Right cardiac atrium (tissue), 5 donors: ENCODE measurements around the gene TGFBRAP1. TPM values are rescaled to one million over a fixed set of nuclear protein-coding genes. Genes with fewer than 3 reads are reported as not detected.
A peak's percentile ranks its signal among the peaks of the same experiment; 100 is the strongest.

Source experiments
- ATAC-seq, 2 donors: fragments of 200-7000 bp; cut with Tn5 transposase; one replicate each; pipeline versions ENCODE4 v1.8.0 to v1.9.1; 2020; ENCODE audit warnings: moderate library complexity in 2 of 2, mild to moderate bottlenecking in 1 of 2
- DNase-seq, 3 donors: peaks; one replicate each; pipeline ENCODE4 v3.0.0-alpha.2; 2020
- H3K27ac ChIP-seq: one replicate; pipeline ENCODE4 v1.5.1; 2013; ENCODE audit warnings: mild to moderate bottlenecking, low read length, control low read depth, moderate library complexity
- H3K27me3 ChIP-seq: one replicate; pipeline ENCODE4 v1.6.1; 2013; ENCODE audit not compliant: control insufficient read depth, insufficient read depth
- H3K4me1 ChIP-seq: one replicate; pipeline ENCODE4 v1.6.1; 2013; ENCODE audit warnings: low read length; ENCODE audit not compliant: control insufficient read depth, insufficient read depth
- H3K4me3 ChIP-seq: one replicate; pipeline ENCODE4 v1.5.1; 2013; ENCODE audit warnings: low read length, control low read depth
- H3K9me3 ChIP-seq: one replicate; pipeline ENCODE4 v1.6.1; 2013; ENCODE audit warnings: low read length; ENCODE audit not compliant: control insufficient read depth
- WGBS: extraction: QIAGEN DNeasy Blood & Tissue Kit; methylation state at CpG from one replicate; pipeline ENCODE4 v1.1.7; 2013; 5-methylcytosine and 5-hydroxymethylcytosine counted together
- intact Hi-C, 4 donors: fragments of 100-400 bp; cut with DNase I; formaldehyde crosslinking; loops; one replicate each; pipeline versions ENCODE4 v1.11.0 to v1.14.0; 2022 to 2023
- long read RNA-seq, 4 donors: library from polyadenylated mRNA; unstranded; transcript quantifications; one replicate each; pipeline ENCODE4 v2.0.0, GENCODE V29; 2020 to 2021
- polyA plus RNA-seq: library from polyadenylated mRNA; stranded (reverse); fragments of 200-250 nt; gene quantifications from one replicate; pipeline ENCODE4 v1.2.3, GENCODE V29; 2013
- total RNA-seq, 4 donors: library from RNA; stranded (reverse); fragmentation: NEBNext Ultra II Directional; extraction: Animal tissue kit (Norgen Biotek cat#: 25700); gene quantifications; one replicate each; pipeline ENCODE4 v1.2.1, GENCODE V29; 2021
- donor health status: healthy with polysubstance abuse.
- donor health status: DM: no; HTN: yes; CAD: no.
- donor health status: DM: no; HTN: no; CAD: no.
- donor health status: DM: no; HTN: yes; CAD: no; lungs with severe emphysema.
- donor health status: DM: yes; HTN: yes; CAD: no.

TGFBRAP1 gene
- total RNA-seq (10 to 100 TPM in 3 of 4 donors, 1 to 10 TPM in 1; 9.9 to 12.5 (median 11.8) TPM), polyA plus RNA-seq (3.6 TPM)
- long read RNA-seq, donor 1, full-length matches to known transcripts, result 15 of 44 reads
- long read RNA-seq, donor 1, partial matches to known transcripts, result 8 of 44 reads
- long read RNA-seq, donor 1, other reads (novel, unspliced or antisense), result 21 of 44 reads
- long read RNA-seq, donor 2, full-length matches to known transcripts, result 10 of 23 reads
- long read RNA-seq, donor 2, partial matches to known transcripts, result 4 of 23 reads
- long read RNA-seq, donor 2, other reads (novel, unspliced or antisense), result 9 of 23 reads
- long read RNA-seq, donor 3, full-length matches to known transcripts, result 5 of 11 reads
- long read RNA-seq, donor 3, partial matches to known transcripts, result 4 of 11 reads
- long read RNA-seq, donor 3, other reads (novel, unspliced or antisense), result 2 of 11 reads
- long read RNA-seq, donor 4, full-length matches to known transcripts, result 6 of 19 reads
- long read RNA-seq, donor 4, partial matches to known transcripts, result 3 of 19 reads
- long read RNA-seq, donor 4, other reads (novel, unspliced or antisense), result 10 of 19 reads

- intact Hi-C loops, result no loop called here
- Histone ChIP-seq H3K4me1 (no peaks in the 10 kb centered on the region), H3K9me3 (no peaks in the 10 kb centered on the region), H3K27me3 (no peaks in the 10 kb centered on the region), H3K27ac (peak within 1 kb of the TSS; percentile 55), H3K4me3 (peak within 1 kb of the TSS; percentile 92)
- ATAC-seq (peak; percentile 88 to 89), DNase-seq (peak; percentile 62 to 86 (median 81))
- WGBS, result 2% methylated on average over 101 of the region's 101 CpGs
Measured at GRCh38 chr2:105329561-105330495, at the start of gene TGFBRAP1. Gene TGFBRAP1, minus strand, starts transcription at chr2:105329735. Its CDS starts 21,434 bp downstream, at chr2:105308301.

GRCh38 chr2:105378921-105379383 is 49.4 kb upstream of the TGFBRAP1 start:
- ATAC-seq, result no peak
- no peaks in the 10 kb centered on the region for H3K9me3 ChIP-seq
- no peak for DNase-seq
- intact Hi-C loops, result no loop called here
- peak overlapping the region; percentile 24 for H3K27ac ChIP-seq
- no peak overlapping the region for H3K4me3 ChIP-seq
- 85% methylated on average over 4 of the region's 4 CpGs for WGBS
- H3K4me1 ChIP-seq, result peaks cover 5% of the 10 kb centered on the region
- H3K27me3 ChIP-seq, result no peaks in the 10 kb centered on the region

DNA sequence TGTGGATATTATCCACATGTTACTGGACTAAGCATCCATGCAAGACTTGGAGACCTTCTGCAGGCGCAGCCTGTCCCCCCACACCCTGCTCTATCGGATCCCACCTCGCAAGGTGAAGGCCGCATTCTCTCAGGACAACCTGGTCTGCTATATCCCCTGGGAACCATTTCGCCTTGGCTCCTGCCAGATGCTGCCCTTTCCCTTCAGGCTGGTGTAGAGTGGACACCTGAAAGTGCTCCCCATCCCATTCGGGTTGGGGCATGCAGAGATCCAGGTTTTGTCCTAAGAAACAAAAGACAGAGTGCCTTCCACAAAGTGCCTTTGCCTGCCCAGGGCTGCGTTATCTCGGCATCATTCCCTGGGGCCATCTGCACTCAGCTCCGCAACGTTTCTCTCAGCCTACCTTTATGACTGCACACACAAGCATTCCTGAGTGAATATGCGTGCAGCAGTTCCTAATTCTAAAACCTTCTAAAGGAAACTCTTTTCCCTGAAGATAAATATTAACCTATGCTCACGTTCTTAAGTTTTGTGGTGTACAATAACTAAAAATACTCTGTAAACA is 48.8 kb upstream of the TGFBRAP1 start:
- Histone ChIP-seq H3K9me3 (no peaks in the 10 kb centered on the region), H3K27ac (peak overlapping the region; percentile 25), H3K4me3 (no peak overlapping the region), H3K4me1 (peaks cover 5% of the 10 kb centered on the region), H3K27me3 (no peaks in the 10 kb centered on the region)
- ATAC-seq (no peak), DNase-seq (no peak)
- 83% methylated on average over 12 of the region's 12 CpGs for WGBS
- intact Hi-C loops, result no loop called here

DNA sequence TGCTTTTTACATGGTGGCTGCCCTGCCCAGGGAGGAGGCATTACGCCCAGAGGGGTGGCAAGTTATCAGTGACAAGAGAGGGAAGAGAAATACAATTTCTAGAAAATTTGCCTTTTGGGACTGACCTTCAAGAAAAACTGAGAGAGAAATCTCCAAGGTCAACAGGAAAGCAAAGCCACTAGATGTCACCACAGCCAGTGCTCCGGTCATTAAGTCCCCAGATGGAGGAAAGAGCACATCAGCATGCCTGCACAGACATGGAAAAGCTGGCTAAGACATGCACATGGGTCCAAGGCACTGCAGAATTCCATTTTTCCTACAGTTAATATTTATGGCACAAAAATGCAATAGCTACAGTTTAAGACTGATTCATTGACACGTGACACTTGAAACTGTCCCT is 48.3 kb upstream of the TGFBRAP1 start:
- 65% methylated on average over 3 of the region's 3 CpGs for WGBS
- intact Hi-C loops, result no loop called here
- no peak for ATAC-seq
- Histone ChIP-seq H3K4me3 (no peak overlapping the region), H3K4me1 (peaks cover 7% of the 10 kb centered on the region), H3K27me3 (no peaks in the 10 kb centered on the region), H3K9me3 (no peaks in the 10 kb centered on the region), H3K27ac (peak overlapping the region; percentile 62)
- no peak for DNase-seq

- intact Hi-C loops, result no loop called here
- DNase-seq, result no peak
- no peak overlapping the region for H3K27ac ChIP-seq
- 71% methylated on average over 5 of the region's 5 CpGs for WGBS
- no peak overlapping the region for H3K4me3 ChIP-seq
- peaks cover 7% of the 10 kb centered on the region for H3K4me1 ChIP-seq
- no peaks in the 10 kb centered on the region for H3K27me3 ChIP-seq
- ATAC-seq, result no peak
- no peaks in the 10 kb centered on the region for H3K9me3 ChIP-seq
Measured at GRCh38 chr2:105376789-105377240, 47.3 kb upstream of the TGFBRAP1 start.

DNA sequence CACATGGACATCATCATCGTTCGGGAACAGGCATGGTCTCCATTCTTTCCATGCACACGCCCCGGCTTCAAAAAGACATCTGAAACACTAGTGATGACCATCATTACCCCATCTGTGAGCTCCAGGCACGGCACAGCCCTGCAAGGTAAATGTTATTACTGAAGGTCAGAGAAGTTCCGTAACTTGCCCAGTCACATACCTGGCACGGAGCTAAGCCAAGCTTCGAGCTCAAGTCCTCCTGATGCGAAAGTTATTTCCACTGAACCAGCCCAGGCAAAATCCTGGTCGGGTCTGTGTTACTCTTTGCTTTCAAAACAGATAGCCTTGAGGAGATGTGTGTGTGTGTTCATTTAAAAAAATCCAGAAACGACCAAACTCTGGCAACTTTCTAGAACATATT is 46.5 kb upstream of the TGFBRAP1 start:
- Histone ChIP-seq H3K4me1 (peaks cover 4% of the 10 kb centered on the region), H3K4me3 (no peak overlapping the region), H3K27me3 (no peaks in the 10 kb centered on the region), H3K9me3 (no peaks in the 10 kb centered on the region), H3K27ac (peak overlapping the region; percentile 7)
- WGBS, result 75% methylated on average over 11 of the region's 11 CpGs
- no peak for ATAC-seq
- intact Hi-C loops, result no loop called here
- DNase-seq, result no peak

- no peaks in the 10 kb centered on the region for H3K27me3 ChIP-seq
- WGBS, result 42% methylated on average over 15 of the region's 15 CpGs
- DNase-seq, result peak in 1 of 3 donors; percentile 78
- peak; percentile 53 to 69 for ATAC-seq
- intact Hi-C loops, result no loop called here
- H3K4me3 ChIP-seq, result no peak overlapping the region
- no peaks in the 10 kb centered on the region for H3K9me3 ChIP-seq
- peaks cover 2% of the 10 kb centered on the region for H3K4me1 ChIP-seq
- H3K27ac ChIP-seq, result peak overlapping the region; percentile 55
Measured at GRCh38 chr2:105375001-105375561, 45.5 kb upstream of the TGFBRAP1 start.

- H3K4me3 ChIP-seq, result no peak overlapping the region
- ATAC-seq, result peak; percentile 7 to 14
- H3K27me3 ChIP-seq, result no peaks in the 10 kb centered on the region
- H3K9me3 ChIP-seq, result no peaks in the 10 kb centered on the region
- H3K4me1 ChIP-seq, result peaks cover 2% of the 10 kb centered on the region
- 73% methylated on average over 9 of the region's 9 CpGs for WGBS
- intact Hi-C loops, result loop anchor here in 2 of 4 donors (5.0 kb wide), 2 partner anchors 143 to 148 kb away; no protein-coding TSS in a partner anchor
- H3K27ac ChIP-seq, result peak overlapping the region; percentile 73
- peak in 1 of 3 donors; percentile 49 for DNase-seq
Measured at GRCh38 chr2:105373895-105374401, 44.4 kb upstream of the TGFBRAP1 start.

DNA sequence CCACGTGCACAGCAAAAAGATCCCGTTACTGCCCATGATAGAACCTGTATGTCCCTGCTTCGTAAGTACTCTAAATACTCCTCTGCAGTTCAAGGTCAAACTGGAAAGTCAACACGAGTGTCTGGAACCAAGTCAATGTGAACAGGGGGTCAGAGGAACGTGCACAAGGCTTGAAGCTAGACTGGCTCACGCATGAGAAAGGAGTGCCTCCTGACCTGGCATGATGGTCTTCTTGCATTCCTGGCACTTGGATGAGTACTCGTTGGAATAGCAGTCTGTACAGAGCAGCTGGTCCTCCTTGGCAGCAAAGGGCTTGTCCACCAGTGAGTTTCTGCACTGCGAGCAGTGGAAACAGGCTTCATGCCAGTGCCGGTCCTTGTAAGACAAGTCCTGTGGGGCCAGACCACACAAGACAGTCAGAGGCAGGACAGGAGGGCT is 43.8 kb upstream of the TGFBRAP1 start:
- H3K4me3 ChIP-seq, result no peak overlapping the region
- WGBS, result 37% methylated on average over 9 of the region's 9 CpGs
- DNase-seq, result peak; percentile 75 to 92 (median 85)
- H3K9me3 ChIP-seq, result no peaks in the 10 kb centered on the region
- peak; percentile 46 to 73 for ATAC-seq
- peaks cover 2% of the 10 kb centered on the region for H3K4me1 ChIP-seq
- no peaks in the 10 kb centered on the region for H3K27me3 ChIP-seq
- peak overlapping the region; percentile 73 for H3K27ac ChIP-seq
- intact Hi-C loops, result loop anchor here in 2 of 4 donors (5.0 kb wide), 2 partner anchors 144 to 149 kb away; no protein-coding TSS in a partner anchor

- ATAC-seq (no peak), DNase-seq (no peak)
- Histone ChIP-seq H3K4me3 (no peak overlapping the region), H3K4me1 (peaks cover 2% of the 10 kb centered on the region), H3K27me3 (no peaks in the 10 kb centered on the region), H3K27ac (peak overlapping the region; percentile 33), H3K9me3 (no peaks in the 10 kb centered on the region)
- WGBS, result 64% methylated on average over 4 of the region's 4 CpGs
- intact Hi-C loops, result loop anchor here in 3 of 4 donors (2.0 to 5.0 kb wide), 3 partner anchors 145 to 150 kb away; no protein-coding TSS in a partner anchor
Measured at GRCh38 chr2:105371810-105372209, 42.3 kb upstream of the TGFBRAP1 start.
